Type B pancreatic cell (in vitro differentiated cells): ENCODE data around the gene AKR1C4. TPM values are rescaled to one million over a fixed set of nuclear protein-coding genes. Genes with fewer than 3 reads are reported as not detected.

Experiments
- DNase-seq: peaks from one replicate; pipeline ENCODE4 v3.0.0; 2021; ENCODE audit warnings: mixed read lengths; ENCODE audit not compliant: unreplicated experiment; ENCODE audit errors: extremely low spot score
- H3K27ac Mint-ChIP-seq: 2 replicates; pipeline ENCODE4 v1.8.0; 2021; ENCODE audit warnings: mild to moderate bottlenecking, mixed read lengths
- H3K27me3 Mint-ChIP-seq: 2 replicates; pipeline ENCODE4 v1.8.0; 2021; ENCODE audit warnings: mixed read lengths
- H3K36me3 Mint-ChIP-seq: 2 replicates; pipeline ENCODE4 v1.8.0; 2021; ENCODE audit warnings: mixed read lengths
- H3K4me1 Mint-ChIP-seq: one replicate; pipeline ENCODE4 v1.8.0; 2021; ENCODE audit warnings: mixed read lengths; ENCODE audit not compliant: unreplicated experiment
- H3K4me3 Mint-ChIP-seq: 2 replicates; pipeline ENCODE4 v1.8.0; 2021; ENCODE audit warnings: mild to moderate bottlenecking, mixed read lengths
- H3K9me3 Mint-ChIP-seq: 2 replicates; pipeline ENCODE4 v1.8.0; 2021; ENCODE audit warnings: mixed read lengths
- CTCF ChIP-seq: fragments of 200-600 bp; sonication (generic); conservative IDR thresholded peaks from 2 replicates; pipeline ENCODE4 v1.5.0; 2021; ENCODE audit warnings: antibody characterized with exemption, mild to moderate bottlenecking
- total RNA-seq: library from RNA; stranded (reverse); gene quantifications from 2 replicates; pipeline ENCODE4 v1.2.1, GENCODE V29; 2021; ENCODE audit warnings: low replicate concordance

Gene AKR1C4
- total RNA-seq, 1 donor from 2014 or later: 0.34 TPM

DNA sequence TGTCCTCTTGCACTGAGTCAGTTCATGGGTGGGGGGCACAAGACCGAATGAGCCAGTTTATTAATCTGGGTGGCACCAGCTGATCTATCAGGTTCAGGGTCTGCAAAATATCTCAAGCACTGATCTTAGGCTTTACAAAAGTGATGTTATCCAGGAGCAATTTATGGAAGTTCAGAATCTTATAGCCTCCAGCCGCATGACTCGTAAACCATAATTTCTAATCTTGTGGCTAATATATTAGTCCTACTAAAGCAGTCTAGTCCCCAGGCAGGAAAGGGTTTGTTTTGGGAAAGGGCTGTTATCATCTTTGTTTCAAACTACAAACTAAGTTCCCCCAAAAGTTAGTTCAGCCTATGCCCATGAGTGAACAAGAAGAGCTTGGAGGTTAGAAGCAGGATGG lies 45.6 kb upstream of the AKR1C4 start:
- Mint-ChIP-seq H3K9me3 (peaks cover 20% of the 10 kb centered on the region), H3K27ac (no peak overlapping the region), H3K36me3 (no peaks in the 10 kb centered on the region), H3K27me3 (no peaks in the 10 kb centered on the region), H3K4me1 (no peaks in the 10 kb centered on the region), H3K4me3 (no peak overlapping the region)
- no peak for TF ChIP-seq CTCF
- no peak for DNase-seq

GRCh38 chr10:5155951-5156350 lies 40.7 kb upstream of the AKR1C4 start:
- TF ChIP-seq CTCF: no peak

DNA sequence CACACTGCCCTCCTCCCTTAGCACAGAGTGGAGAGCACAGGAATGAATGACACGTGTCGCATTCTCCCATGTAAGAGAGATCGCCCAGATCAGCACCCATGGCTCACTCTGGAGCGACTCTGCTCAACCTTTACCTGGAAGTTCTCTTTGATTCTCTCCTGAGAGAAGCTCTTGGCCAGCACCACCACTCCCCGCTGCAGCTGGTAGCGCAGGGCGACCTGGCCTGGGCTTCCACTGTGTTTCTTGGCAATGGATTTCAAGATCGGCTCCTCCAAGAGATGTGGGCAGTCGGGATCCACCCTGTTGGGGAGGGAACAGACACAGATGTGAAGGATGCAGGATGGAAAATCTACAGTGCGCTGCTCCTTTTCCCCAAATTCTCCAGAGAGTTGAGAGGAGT lies 39.1 kb upstream of the AKR1C4 start:
- peaks cover 4% of the 10 kb centered on the region for H3K9me3 Mint-ChIP-seq

More at GRCh38 chr10:5155951-5156350, 40.7 kb upstream of the AKR1C4 start:
- Mint-ChIP-seq H3K4me1 (no peaks in the 10 kb centered on the region), H3K36me3 (no peaks in the 10 kb centered on the region), H3K9me3 (peaks cover 4% of the 10 kb centered on the region), H3K4me3 (no peak overlapping the region), H3K27me3 (no peaks in the 10 kb centered on the region), H3K27ac (no peak overlapping the region)
- no peak for DNase-seq

DNA sequence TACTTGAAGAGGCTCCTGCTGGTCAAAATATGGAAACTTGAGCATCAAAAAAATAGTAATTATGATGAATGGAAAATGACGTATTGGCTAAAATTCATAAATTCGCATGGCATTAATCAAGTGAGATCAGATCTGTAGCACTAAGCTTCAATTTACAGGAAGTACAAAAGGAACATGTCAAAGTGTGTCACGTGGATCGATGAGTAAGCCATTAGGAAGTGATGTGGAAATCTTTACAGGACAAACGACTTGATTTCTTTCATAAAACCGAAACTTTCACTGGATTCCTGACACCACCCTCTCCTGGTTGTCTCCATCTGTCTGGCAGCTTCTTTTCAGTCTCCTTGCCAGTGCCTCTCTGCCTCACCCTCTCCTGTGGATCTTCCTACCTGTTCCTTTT lies 37.5 kb upstream of the AKR1C4 start:
- no peaks in the 10 kb centered on the region for H3K36me3 Mint-ChIP-seq
- no peak for TF ChIP-seq CTCF
- no peaks in the 10 kb centered on the region for H3K4me1 Mint-ChIP-seq

More for the DNA sequence above, 39.1 kb upstream of the AKR1C4 start:
- TF ChIP-seq CTCF: no peak
- Mint-ChIP-seq H3K4me1 (no peaks in the 10 kb centered on the region), H3K36me3 (no peaks in the 10 kb centered on the region), H3K4me3 (no peak overlapping the region), H3K27me3 (no peaks in the 10 kb centered on the region), H3K27ac (no peak overlapping the region)
- DNase-seq: no peak

GRCh38 chr10:5163487-5163886 lies 33.1 kb upstream of the AKR1C4 start:
- DNase-seq: no peak
- Mint-ChIP-seq H3K27ac (no peak overlapping the region), H3K36me3 (no peaks in the 10 kb centered on the region), H3K4me1 (no peaks in the 10 kb centered on the region), H3K27me3 (peaks cover 4% of the 10 kb centered on the region), H3K4me3 (no peak overlapping the region), H3K9me3 (peaks cover 32% of the 10 kb centered on the region)
- TF ChIP-seq CTCF: no peak

More for the DNA sequence above, 37.5 kb upstream of the AKR1C4 start:
- Mint-ChIP-seq H3K27me3 (no peaks in the 10 kb centered on the region), H3K4me3 (no peak overlapping the region), H3K27ac (no peak overlapping the region), H3K9me3 (peaks cover 18% of the 10 kb centered on the region)
- no peak for DNase-seq

DNA sequence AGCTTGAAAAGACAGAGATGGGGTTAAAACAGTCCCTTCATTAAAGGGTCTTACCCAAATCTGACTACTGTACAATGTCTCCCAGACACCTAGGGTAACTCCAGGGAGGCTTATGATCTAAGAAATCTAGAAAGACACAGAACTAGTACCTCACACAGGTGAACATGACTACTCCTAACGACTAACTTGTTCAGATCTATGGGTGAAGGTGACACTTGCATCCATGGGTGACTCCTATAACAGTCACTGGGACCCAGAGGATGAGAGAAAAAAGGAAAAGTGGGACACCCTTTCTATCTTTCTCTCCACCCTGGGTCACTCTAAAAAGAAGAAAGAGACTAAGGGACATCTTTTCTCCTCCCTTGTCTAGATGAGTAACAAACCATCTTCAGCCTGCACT lies 30.9 kb upstream of the AKR1C4 start:
- H3K4me3 Mint-ChIP-seq: no peak overlapping the region
- H3K36me3 Mint-ChIP-seq: no peaks in the 10 kb centered on the region
- H3K27me3 Mint-ChIP-seq: peaks cover 4% of the 10 kb centered on the region
- no peak for DNase-seq
- no peaks in the 10 kb centered on the region for H3K4me1 Mint-ChIP-seq
- no peak for TF ChIP-seq CTCF
- H3K27ac Mint-ChIP-seq: no peak overlapping the region
- peaks cover 28% of the 10 kb centered on the region for H3K9me3 Mint-ChIP-seq
